ENCODE results near the gene PPP3CA.

DNA sequence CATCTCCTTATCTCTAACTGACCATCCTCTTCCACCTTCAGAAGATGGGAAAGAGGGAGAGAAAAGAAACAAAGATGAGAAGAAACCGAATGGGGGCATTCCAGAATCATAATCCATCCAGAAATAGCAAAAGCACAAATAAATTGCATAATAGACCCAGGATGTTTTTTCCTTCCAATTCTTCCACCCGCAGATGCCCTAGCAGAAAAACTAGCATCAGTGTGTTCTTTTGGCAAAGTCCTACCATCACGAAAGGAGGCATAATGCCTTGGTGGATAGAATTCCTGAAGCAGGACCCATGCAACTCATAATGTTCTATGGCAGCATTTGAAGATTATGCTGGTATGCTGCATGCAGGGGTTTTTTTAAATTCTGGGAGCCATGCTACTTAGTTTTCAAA is 279.2 kb downstream of the PPP3CA start:
- TF ChIP-seq, protein P1, sequence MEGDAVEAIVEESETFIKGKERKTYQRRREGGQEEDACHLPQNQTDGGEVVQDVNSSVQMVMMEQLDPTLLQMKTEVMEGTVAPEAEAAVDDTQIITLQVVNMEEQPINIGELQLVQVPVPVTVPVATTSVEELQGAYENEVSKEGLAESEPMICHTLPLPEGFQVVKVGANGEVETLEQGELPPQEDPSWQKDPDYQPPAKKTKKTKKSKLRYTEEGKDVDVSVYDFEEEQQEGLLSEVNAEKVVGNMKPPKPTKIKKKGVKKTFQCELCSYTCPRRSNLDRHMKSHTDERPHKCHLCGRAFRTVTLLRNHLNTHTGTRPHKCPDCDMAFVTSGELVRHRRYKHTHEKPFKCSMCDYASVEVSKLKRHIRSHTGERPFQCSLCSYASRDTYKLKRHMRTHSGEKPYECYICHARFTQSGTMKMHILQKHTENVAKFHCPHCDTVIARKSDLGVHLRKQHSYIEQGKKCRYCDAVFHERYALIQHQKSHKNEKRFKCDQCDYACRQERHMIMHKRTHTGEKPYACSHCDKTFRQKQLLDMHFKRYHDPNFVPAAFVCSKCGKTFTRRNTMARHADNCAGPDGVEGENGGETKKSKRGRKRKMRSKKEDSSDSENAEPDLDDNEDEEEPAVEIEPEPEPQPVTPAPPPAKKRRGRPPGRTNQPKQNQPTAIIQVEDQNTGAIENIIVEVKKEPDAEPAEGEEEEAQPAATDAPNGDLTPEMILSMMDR (optimal IDR thresholded peaks at IDR 0.05 in 1 of 3, IDR thresholded peaks at IDR 0.05 in 1 of 3, conservative IDR thresholded peaks at IDR 0.05 in 1 of 3; ENCODE audit: extremely low read depth in 1 of 3, insufficient read depth in 2 of 3, low read length in 3 of 3): no peak
- no peak for TF ChIP-seq EZH2 (IDR thresholded peaks at IDR 0.05; ENCODE audit: low read length)
